ENCODE data around the gene GNAI2.
"Not testable (repeated sequence)": the region's sequence is repeated elsewhere in the genome, so short reads cannot be mapped to it uniquely, and the experiment has no call there.

The GNAI2 gene

GRCh38 chr3:50228184-50228763 is 7.7 kb upstream of the GNAI2 start:
- not testable (repeated sequence) for DNase-seq

DNA sequence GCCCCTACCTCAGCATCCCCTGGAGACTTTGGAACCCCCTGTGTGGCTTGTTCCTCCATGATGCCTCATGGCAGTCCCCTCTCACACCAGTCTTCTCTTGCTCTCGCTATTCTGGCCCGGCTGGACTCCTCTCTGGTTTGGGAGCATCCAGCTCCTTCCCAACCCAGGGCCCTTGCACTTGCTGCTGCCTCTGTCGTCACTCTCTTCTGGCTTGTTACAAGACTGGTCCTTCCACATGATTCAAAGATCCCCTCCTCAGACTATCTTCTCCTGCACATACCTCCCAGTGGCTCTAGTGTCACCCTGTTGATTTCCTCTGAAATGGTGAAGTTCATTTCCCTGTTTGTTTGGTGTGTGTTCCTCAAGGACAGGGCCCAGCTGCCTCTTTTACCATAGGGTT is 6.5 kb upstream of the GNAI2 start:
- no peak for DNase-seq

DNA sequence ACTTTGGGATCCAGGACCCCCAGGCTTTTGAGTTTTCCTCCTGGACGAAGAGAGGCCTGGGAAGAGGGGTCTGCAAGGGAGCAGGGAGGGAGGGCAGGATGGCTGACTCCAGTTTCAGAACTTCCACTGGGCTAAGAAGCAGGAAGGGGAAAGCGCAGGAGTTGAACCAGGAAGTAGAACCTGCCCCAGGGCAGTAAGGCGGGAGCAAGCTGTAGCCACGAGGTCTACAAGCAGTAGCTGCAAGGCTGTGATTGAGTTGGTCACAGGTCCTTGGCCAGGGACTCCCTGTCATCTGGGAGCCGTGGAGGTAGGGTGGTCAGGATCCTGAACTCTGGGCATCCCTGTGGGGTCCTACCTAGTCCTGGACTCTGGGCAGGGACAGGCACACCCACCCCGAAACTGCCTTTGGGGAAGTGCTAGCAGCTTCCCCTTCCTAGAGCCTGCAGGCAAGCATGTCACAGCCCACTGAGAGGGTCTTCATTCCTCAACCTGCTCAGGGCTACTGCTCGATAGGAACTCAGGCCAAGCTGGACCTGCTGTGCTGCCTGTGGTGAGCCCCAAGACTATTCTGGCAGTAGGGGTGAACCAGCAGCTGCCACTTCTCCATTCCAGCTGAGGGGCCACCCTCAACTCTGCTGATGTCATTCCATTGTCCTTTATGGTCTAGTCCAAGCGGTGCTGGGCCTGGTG is 5.8 kb upstream of the GNAI2 start:
- DNase-seq = no peak

- no peak for DNase-seq
Measured at GRCh38 chr3:50230794-50231125, 5.2 kb upstream of the GNAI2 start.

DNA sequence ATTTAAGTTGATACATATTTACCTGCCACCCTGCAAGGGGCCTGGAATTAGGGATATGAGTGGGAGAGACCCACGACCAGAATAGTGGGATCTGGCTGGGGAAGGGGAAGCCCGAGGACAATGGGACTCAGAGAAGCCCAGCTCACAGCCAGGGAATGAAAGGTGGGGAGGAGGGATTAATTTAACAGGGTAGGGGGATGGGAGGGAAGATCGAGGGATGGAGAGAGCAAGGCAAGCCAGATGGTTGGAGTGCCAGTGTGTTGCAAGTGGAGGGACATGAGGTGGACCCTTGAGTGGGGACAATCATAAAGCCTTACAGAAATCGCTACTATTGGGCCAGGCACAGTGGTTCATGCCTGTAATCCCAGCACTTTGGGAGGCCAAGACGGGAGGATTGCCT is 4.4 kb upstream of the GNAI2 start:
- DNase-seq = no peak

- DNase-seq = no peak
Measured at GRCh38 chr3:50232303-50232702, 3.7 kb upstream of the GNAI2 start.

DNA sequence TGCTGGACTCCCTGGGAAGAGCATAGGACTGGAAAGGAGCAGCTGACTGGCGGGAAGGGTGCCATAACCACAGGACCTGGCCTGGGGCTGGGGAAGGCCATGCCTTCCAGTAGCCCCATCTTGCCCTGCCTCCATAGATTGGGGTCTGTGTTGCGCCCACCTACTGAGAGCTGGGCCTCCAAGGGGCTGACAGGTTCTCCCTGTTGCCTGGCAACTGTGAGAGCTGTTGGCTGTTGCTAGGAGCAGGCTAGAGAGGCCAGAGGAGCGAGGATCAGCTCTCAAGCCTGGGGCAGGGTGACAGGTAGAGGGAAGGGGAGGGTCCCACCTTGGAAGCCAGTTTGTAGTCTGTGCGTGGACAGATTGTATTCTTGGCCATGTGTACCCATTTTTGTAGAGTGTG is 2.8 kb upstream of the GNAI2 start:
- no peak for DNase-seq

GRCh38 chr3:50236484-50237132 is 604 bp downstream of the GNAI2 start:
- no peak for DNase-seq

GRCh38 chr3:50237133-50237651 is 1.2 kb downstream of the GNAI2 start:
- DNase-seq = no peak

- no peak for DNase-seq
Measured at GRCh38 chr3:50237754-50238548, 1.9 kb downstream of the GNAI2 start.

- no peak for DNase-seq
Measured at GRCh38 chr3:50238549-50239026, 2.6 kb downstream of the GNAI2 start.

DNA sequence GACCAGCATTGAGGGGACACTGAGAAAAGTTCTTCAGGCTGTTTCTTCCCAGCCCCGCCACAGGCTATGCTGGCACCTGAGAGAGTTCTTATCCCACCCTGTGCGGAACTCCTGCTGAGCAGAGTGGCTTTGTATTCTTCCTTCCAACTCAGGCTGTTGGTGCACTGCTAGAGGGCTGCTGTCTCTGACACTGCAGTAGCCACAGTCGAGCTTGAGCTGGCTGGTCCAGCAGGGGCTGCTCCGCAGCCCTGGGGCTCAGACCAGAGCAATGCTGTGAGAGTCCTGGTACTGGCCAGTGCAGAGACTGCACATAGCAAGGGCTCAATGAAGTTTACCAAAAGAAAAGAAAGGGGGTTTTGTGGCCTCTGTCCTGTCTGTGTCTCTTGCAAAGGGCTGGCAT is 3.6 kb downstream of the GNAI2 start:
- DNase-seq = no peak

GRCh38 chr3:50241163-50241562 is 5.2 kb downstream of the GNAI2 start:
- no peak for DNase-seq

DNA sequence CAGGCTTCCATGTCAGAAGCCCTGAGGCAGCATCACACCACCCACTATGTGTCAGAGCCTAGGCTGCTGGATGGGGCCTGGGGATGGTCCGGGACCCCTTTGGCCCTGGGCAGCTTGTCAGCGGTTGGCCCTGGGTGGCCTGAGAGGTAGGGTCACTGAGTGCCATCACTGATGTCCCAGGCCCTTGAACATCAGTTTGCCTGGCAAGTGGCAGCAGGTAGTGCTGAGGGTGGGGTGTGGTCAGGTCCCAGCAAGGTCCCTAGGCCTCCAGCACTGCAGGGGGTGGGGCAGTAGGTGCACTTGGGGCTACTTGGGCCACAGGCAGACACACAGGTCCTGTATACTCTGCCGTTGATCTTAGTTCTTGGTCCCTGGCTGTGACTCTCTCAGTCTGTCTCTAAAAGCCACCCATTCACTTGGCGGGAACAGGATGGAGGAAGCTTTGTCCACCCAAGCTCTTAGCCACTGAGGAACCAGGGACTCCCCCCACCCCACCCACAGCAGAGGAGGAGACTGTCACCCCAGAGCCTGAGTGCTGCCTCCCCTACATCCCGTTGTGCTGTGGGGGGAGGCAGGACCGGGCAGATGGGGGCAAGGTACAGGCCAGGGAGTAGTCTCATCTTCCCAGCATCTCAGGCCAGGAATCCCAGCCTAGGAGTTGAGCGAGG is 5.8 kb downstream of the GNAI2 start:
- no peak for DNase-seq

GRCh38 chr3:50242381-50242770 is 6.4 kb downstream of the GNAI2 start:
- no peak for DNase-seq

DNA sequence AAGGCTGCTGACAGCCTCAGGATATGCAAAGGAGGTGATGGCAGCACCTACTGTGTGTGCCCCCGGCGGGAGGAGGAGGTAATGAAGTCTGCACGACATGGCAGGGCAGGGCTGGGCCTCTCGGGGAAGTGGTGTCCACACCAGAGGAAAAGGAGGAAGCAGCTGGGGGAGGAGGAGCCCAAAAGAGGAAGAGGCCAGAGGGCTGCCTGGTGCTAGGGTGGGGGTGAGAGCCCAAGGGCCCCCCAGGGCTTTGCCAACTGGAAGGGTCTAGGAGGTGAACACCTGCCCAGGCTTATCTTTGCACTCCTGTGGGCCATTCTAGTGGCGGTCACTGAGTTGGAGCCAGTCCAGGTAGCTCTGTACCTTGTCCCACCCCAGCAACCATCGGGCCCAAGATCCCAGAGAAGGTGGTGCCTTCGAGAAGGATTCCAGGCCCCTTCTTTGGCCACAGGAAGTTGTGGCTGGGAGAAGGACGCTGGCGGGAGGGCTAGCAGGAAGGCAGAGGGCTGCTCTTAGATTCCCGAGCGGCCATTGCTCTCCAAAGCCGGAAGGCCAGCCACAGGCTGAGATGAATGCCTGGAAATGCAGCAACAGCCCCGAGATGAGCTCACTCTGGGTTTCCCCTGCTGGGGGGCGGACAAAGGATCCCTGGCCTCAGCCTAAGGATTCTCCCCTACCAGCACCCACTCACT is 7.0 kb downstream of the GNAI2 start:
- no peak for DNase-seq

- DNase-seq = no peak
Measured at GRCh38 chr3:50243543-50243895, 7.5 kb downstream of the GNAI2 start.

- DNase-seq = not testable (repeated sequence)
Measured at GRCh38 chr3:50244813-50245212, 8.8 kb downstream of the GNAI2 start.

DNA sequence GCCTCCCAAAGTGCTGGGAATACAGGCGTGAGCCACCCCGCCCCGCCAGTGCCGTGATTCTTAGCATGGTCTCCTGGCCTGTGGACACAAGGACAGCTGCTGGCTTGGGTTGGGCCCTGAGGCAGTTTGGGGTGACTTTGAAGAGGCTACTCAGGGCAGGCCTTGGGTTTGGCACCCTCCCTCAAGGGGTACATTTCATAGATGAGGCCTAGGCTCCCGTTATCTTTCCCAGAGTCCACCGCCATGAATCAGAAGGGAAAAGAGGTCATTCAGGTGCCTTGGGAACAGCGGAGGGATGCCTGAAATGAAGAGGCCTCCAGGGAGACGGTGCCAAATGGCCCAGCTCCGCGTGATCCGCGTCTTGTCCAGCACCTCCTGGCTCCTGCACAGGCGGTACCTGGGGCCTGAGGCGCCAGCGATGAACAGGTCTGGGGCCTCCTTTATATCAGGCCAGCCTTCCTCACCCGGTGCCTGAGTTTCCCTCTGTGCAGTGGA is 9.3 kb downstream of the GNAI2 start:
- no peak for DNase-seq

DNA sequence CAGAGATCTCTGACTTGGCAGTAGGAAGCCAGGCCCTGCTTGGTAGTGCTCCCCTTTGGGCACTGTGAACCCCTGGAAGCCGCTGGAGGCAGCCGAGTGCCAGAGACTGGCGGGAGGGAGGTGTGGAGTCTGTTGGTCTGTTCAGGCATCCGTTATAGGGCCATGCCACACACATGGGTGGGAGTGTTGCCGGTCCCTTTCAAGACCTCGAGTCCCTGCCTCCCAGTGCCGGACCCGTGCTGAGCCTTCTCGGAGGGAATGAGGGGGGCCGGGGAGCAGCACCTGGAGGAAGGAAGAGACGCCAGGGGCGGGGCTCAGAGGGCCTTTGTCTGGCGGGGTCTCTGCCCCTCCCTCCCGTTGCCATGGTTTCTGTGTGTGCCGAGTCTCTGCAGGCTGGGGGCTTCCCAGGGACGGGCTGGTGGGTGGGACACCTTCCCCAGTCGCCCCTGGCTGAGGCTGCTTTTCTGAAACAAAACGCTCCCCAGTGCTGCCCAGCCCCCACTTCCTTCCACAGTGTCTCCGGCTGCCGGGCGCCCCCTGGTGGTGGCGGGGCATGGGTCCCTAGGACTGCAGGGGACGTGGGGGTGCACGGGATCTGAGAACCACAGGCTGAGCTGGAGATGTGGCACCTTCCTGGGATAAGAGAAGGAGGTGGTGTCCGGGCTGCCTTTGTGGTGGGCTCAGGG is 10.0 kb downstream of the GNAI2 start:
- DNase-seq = peak in 1 of 2 experiments; percentile 68

- DNase-seq = no peak
Measured at GRCh38 chr3:50246517-50246954, 10.5 kb downstream of the GNAI2 start.
